Endodermal cell (in vitro differentiated cells): ENCODE data around the gene GPR135. TPM values are rescaled to one million over a fixed set of nuclear protein-coding genes. Genes with fewer than 3 reads are reported as not detected.

Experiments used
- DNase-seq: peaks from one replicate; pipeline ENCODE4 v3.0.0-alpha.2; 2017
- H3K27ac ChIP-seq: 2 replicates; pipeline ENCODE4 v1.5.1; 2013; ENCODE audit warnings: mild to moderate bottlenecking, low read depth, low read length, moderate library complexity
- H3K27me3 ChIP-seq: 2 replicates; pipeline ENCODE4 v1.6.1; 2013; ENCODE audit warnings: mild to moderate bottlenecking, low read length, moderate library complexity; ENCODE audit not compliant: insufficient read depth, control insufficient read depth, poor library complexity, severe bottlenecking
- H3K36me3 ChIP-seq: 2 replicates; pipeline ENCODE4 v1.7.0; 2013; ENCODE audit warnings: mild to moderate bottlenecking, low read length, moderate library complexity; ENCODE audit not compliant: control insufficient read depth, insufficient read depth
- H3K4me1 ChIP-seq: one replicate; pipeline ENCODE4 v1.7.0; 2013; ENCODE audit warnings: low read length; ENCODE audit not compliant: control insufficient read depth, insufficient read depth
- H3K4me3 ChIP-seq: 2 replicates; pipeline ENCODE4 v1.5.1; 2013; ENCODE audit warnings: mild to moderate bottlenecking, low read length, moderate library complexity
- H3K9ac ChIP-seq: 2 replicates; pipeline ENCODE4 v1.6.1; 2013; ENCODE audit warnings: mild to moderate bottlenecking, low read length, moderate library complexity; ENCODE audit not compliant: poor library complexity, severe bottlenecking; ENCODE audit errors: extremely low read depth
- H3K9me3 ChIP-seq: 2 replicates; pipeline ENCODE4 v1.6.1; 2013; ENCODE audit warnings: mild to moderate bottlenecking, low read length, moderate library complexity; ENCODE audit not compliant: control insufficient read depth
- H3K27ac Mint-ChIP-seq: 2 replicates; pipeline ENCODE4 v1.8.0; 2020; ENCODE audit warnings: mixed read lengths
- H3K27me3 Mint-ChIP-seq: 2 replicates; pipeline ENCODE4 v1.8.0; 2021; ENCODE audit warnings: mild to moderate bottlenecking, mixed read lengths; ENCODE audit not compliant: insufficient read depth
- H3K36me3 Mint-ChIP-seq: 2 replicates; pipeline ENCODE4 v1.8.0; 2020; ENCODE audit warnings: low read depth, mixed read lengths
- H3K4me1 Mint-ChIP-seq: 2 replicates; pipeline ENCODE4 v1.8.0; 2020; ENCODE audit warnings: mixed read lengths
- H3K4me3 Mint-ChIP-seq: 2 replicates; pipeline ENCODE4 v1.8.0; 2020; ENCODE audit warnings: mild to moderate bottlenecking, moderate library complexity, mixed read lengths
- H3K9me3 Mint-ChIP-seq: 2 replicates; pipeline ENCODE4 v1.8.0; 2020; ENCODE audit warnings: mild to moderate bottlenecking, mixed read lengths
- CTCF ChIP-seq: fragments of 200-600 bp; sonication (generic); conservative IDR thresholded peaks from 2 replicates; pipeline ENCODE4 v1.5.0; 2021; ENCODE audit warnings: antibody characterized with exemption, mild to moderate bottlenecking
- WGBS, 2 experiments: methylation state at CpG; one replicate each; pipeline versions ENCODE4 v1.1.5 to v1.1.7; 2013; ENCODE audit warnings: missing lambda C conversion rate in 2 of 2, mixed read lengths in 1 of 2; ENCODE audit not compliant: insufficient coverage in 1 of 2, insufficient read length in 1 of 2; 5-methylcytosine and 5-hydroxymethylcytosine counted together
- total RNA-seq, 2 donors: library from RNA; stranded (reverse); fragmentation: NEBNext Ultra II Directional in 1 of 2; extraction: Animal tissue kit (Norgen Biotek cat#: 25700) in 1 of 2; gene quantifications; 2 replicates in 1 of 2; 3 replicates in 1 of 2; pipeline ENCODE4 v1.2.1, GENCODE V29; 2021

Gene GPR135
- total RNA-seq, 2 donors from 2014 or later: 4.1 to 4.5 TPM

GRCh38 chr14:59427653-59428580, 37.3 kb downstream of the GPR135 start:
- H3K27ac ChIP-seq: no peak overlapping the region
- Mint-ChIP-seq H3K4me3 (no peak overlapping the region), H3K4me1 (peaks cover 11% of the 10 kb centered on the region), H3K27me3 (no peaks in the 10 kb centered on the region), H3K27ac (no peak overlapping the region), H3K36me3 (no peaks in the 10 kb centered on the region), H3K9me3 (no peaks in the 10 kb centered on the region)
- 90 to 92% methylated on average over 7 to 13 of the region's 13 CpGs for WGBS, 2 experiments
- H3K9me3 ChIP-seq: no peaks in the 10 kb centered on the region
- no peak for DNase-seq
- no peak for TF ChIP-seq CTCF
- H3K27me3 ChIP-seq: no peaks in the 10 kb centered on the region
- no peak overlapping the region for H3K9ac ChIP-seq
- H3K36me3 ChIP-seq: no peaks in the 10 kb centered on the region
- no peak overlapping the region for H3K4me3 ChIP-seq
- no peaks in the 10 kb centered on the region for H3K4me1 ChIP-seq

DNA sequence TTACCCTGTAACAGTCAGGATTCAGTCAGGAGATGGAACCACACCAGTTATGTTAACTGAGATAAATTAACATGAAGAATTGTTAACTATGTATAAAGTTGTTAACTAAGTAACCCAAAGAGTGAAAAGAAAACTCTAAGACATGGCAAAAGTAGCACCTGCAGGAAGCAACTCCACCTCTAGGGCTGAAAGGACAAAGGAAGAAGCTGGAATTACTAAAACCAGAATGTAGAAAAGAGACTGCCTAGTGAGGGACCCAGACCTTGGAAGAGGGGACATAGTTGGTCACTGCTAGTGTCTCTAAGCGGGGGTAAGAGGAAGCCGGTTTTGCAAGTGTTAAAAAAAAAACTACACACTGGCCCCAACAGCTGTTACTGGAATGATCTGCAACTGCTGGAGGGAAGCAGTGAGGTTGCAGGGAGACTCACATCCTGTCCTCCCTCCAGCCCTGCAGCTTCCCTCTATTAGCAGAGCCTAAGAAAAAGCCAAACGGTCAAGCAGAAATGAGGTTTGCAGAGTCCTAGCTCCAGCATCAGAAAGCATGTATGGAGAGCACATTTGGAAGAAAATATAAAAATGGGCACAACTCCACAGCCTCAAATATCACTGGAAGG, 39.8 kb downstream of the GPR135 start:
- TF ChIP-seq CTCF: peak; percentile 56
- no peak overlapping the region for H3K4me3 Mint-ChIP-seq

GRCh38 chr14:59424341-59425071, 40.7 kb downstream of the GPR135 start:
- Mint-ChIP-seq H3K36me3 (no peaks in the 10 kb centered on the region), H3K4me3 (no peak overlapping the region), H3K27me3 (no peaks in the 10 kb centered on the region), H3K9me3 (no peaks in the 10 kb centered on the region), H3K27ac (no peak overlapping the region), H3K4me1 (peaks cover 11% of the 10 kb centered on the region)
- no peaks in the 10 kb centered on the region for H3K4me1 ChIP-seq
- DNase-seq: no peak
- no peaks in the 10 kb centered on the region for H3K36me3 ChIP-seq
- no peak overlapping the region for H3K9ac ChIP-seq
- no peak overlapping the region for H3K4me3 ChIP-seq
- WGBS, 2 experiments: 86 to 97% methylated on average over 3 to 4 of the region's 4 CpGs
- TF ChIP-seq CTCF: no peak
- H3K27me3 ChIP-seq: no peaks in the 10 kb centered on the region
- no peaks in the 10 kb centered on the region for H3K9me3 ChIP-seq
- no peak overlapping the region for H3K27ac ChIP-seq

More for the DNA sequence above, 39.8 kb downstream of the GPR135 start:
- peaks cover 11% of the 10 kb centered on the region for H3K4me1 Mint-ChIP-seq
- no peak for DNase-seq
- no peaks in the 10 kb centered on the region for H3K9me3 ChIP-seq
- H3K9me3 Mint-ChIP-seq: no peaks in the 10 kb centered on the region
- H3K4me1 ChIP-seq: no peaks in the 10 kb centered on the region
- no peaks in the 10 kb centered on the region for H3K27me3 ChIP-seq
- H3K4me3 ChIP-seq: no peak overlapping the region
- H3K27ac ChIP-seq: no peak overlapping the region
- H3K27me3 Mint-ChIP-seq: no peaks in the 10 kb centered on the region
- no peak overlapping the region for H3K9ac ChIP-seq
- H3K36me3 ChIP-seq: no peaks in the 10 kb centered on the region
- H3K27ac Mint-ChIP-seq: no peak overlapping the region
- 86% methylated on average over 3 of the region's 3 CpGs; no CpG with 5 or more reads in 1 of the 2 experiments for WGBS, 2 experiments
- no peaks in the 10 kb centered on the region for H3K36me3 Mint-ChIP-seq
